Prostate gland (tissue), 2 donors: ENCODE results near the gene NOL4.

ENCODE experiments used
- CTCF ChIP-seq, 4 experiments: fragments of 200-600 bp in 2 of 4; fragments of 450-650 bp in 2 of 4; sonication (generic) in 2 of 4; IDR thresholded peaks; 1 replicate in 3 of 4; 2 replicates in 1 of 4; pipeline ENCODE4 v1.5.1; 2016 to 2019; ENCODE audit warnings: antibody characterized with exemption in 4 of 4, mild to moderate bottlenecking in 2 of 4, moderate library complexity in 2 of 4
- POLR2A ChIP-seq: fragments of 450-650 bp; IDR thresholded peaks from one replicate; pipeline ENCODE4 v1.6.1; 2016; ENCODE audit warnings: antibody characterized with exemption, mild to moderate bottlenecking

GRCh38 chr18:34203866-34204265 lies 20.8 kb downstream of the NOL4 start:
- TF ChIP-seq CTCF (IDR thresholded peaks at IDR 0.05) (no peak), POLR2A (no peak)
